UCSD-AML1 (cell line): ENCODE measurements around the gene HRC.
"Not testable (repeated sequence)": the region's sequence is repeated elsewhere in the genome, so short reads cannot be mapped to it uniquely, and the experiment has no call there.

Experiments used
- DNase-seq: peaks from one replicate; lab custom pipeline; 2025; ENCODE audit not compliant: unreplicated experiment; lab: John Stamatoyannopoulos, UW

The HRC gene

DNA sequence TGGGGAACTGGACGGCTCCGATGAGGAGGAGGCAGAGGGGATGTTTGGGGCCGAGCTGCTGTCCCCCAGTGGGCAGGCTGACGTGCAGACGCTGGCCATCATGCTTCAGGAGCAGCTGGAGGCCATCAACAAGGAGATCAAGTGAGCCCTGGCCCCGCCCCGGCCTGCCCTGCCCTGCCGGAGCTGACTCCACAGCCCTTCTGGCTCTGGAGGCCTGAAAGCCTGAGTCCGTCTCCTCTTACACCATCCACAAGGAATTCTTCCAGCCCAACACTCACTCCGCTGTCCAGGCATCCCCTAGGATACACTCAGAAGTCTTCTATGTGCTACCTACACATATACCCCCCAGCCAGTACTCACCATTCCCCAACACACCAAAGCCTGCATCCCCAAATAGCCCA is 18.4 kb downstream of the HRC start:
- DNase-seq = no peak

DNA sequence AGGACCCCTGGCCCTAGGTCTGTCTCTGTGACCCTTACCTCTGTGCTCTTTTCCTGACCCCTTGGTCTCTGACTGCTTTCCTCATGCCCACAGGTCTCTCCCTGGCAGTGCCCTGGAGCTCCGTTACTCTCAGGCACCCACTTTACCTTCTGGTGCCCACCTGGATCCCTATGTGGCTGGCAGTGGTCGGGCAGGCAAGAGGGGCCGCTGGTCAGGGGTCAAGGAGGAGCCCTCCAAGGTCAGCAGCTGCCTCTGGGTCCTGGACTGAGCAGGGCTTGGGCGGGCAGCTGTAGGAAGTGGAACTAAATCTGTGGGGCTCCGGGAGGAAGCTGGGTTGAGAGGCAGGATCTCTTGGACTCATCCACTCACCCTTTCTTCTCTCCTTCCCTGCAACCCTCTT is 19.5 kb downstream of the HRC start:
- no peak for DNase-seq

DNA sequence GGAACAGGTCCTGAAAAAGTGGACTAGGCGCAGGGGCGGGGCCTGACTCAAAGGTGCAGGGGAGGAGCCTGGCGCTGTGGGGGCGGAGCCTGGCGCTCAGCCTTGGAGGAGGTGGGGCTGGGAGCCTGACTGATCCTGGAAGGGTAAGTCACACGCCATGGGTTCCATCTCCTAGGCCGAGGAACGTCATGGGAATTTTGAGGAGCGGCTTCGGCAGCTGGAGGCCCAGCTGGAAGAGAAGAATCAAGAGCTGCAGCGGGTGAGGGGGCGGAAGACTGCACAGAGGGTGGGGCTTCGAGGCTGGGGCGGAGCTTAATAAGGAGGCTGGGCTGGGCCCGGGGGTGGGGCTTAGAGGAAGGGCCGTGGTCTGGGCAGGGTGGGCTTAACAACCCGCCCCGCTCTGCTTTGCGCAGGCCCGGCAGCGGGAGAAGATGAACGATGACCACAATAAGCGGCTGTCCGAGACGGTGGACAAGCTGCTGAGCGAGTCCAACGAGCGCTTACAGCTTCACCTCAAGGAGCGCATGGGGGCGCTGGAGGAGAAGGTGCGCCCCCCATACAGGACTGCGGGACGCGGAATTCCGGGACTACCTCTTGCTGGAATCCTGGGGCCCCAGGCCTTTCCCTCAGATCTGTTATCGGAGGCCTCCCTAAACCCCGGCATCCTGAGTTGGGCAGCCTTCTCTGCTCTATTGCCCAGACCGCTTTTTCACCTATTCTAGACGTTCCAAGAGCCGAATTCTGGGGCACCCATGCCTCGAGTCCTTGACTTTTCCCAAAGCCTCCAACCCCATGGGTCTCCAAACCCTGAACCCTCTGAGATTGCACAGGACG is 21.4 kb downstream of the HRC start:
- DNase-seq = no peak

DNA sequence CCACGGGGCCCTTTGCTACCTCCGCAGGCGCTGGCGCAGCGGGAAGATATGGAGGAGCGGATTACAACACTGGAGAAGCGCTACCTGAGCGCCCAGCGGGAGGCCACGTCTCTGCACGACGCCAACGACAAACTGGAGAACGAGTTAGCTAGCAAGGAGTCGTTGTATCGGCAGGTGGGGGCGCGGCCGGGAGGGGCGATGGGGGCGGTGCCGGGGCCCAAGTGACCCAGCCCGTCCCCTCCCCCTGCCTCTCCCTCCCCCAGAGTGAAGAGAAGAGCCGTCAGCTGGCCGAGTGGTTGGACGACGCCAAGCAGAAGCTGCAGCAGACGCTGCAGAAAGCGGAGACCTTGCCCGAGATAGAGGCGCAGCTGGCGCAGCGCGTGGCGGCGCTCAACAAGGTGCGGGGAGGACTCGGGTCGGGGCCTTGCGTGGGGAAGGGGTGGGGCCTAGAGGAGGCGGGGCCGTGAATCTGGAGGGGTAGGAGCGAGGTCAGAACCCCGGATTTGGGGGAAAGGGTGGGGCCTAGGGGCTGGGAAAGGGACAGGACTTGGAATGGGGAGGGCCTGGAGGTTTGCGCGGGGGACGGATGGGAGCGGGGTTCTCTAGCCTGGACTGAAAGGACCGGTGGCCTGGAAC is 22.1 kb downstream of the HRC start:
- no peak for DNase-seq

DNA sequence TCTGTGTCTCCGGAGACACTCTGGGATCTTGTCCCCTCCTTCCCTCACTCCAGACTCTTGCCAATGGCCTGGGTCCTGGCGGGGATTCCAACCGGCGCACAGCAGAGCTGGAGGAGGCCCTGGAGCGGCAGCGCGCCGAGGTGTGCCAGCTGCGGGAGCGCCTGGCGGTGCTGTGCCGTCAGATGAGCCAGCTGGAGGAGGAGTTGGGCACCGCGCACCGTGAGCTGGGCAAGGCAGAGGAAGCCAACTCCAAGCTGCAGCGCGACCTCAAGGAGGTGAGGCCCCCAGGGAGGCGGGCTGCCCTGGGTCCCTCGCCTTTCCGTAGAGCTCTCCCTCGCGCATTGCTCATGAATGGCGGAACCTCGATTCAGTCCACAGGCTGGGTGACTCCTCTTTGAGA is 24.9 kb downstream of the HRC start:
- DNase-seq = no peak

DNA sequence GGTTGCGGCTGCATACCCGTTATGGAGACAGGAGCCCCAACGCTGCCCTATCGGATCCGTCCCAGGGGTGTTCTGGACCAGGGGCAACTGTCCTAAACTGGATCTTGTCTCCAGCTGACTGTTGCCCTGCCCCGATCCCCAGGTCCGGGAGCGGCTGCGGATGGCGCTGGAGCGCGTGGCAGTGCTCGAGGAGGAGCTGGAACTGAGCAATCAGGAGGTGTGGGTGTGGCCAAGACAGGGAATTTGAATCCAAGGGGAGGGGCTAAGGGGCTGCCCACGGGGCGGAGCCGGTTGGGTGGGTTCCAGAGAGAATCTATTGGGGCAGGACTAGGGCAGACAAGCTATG is 26.0 kb downstream of the HRC start:
- DNase-seq = no peak

DNA sequence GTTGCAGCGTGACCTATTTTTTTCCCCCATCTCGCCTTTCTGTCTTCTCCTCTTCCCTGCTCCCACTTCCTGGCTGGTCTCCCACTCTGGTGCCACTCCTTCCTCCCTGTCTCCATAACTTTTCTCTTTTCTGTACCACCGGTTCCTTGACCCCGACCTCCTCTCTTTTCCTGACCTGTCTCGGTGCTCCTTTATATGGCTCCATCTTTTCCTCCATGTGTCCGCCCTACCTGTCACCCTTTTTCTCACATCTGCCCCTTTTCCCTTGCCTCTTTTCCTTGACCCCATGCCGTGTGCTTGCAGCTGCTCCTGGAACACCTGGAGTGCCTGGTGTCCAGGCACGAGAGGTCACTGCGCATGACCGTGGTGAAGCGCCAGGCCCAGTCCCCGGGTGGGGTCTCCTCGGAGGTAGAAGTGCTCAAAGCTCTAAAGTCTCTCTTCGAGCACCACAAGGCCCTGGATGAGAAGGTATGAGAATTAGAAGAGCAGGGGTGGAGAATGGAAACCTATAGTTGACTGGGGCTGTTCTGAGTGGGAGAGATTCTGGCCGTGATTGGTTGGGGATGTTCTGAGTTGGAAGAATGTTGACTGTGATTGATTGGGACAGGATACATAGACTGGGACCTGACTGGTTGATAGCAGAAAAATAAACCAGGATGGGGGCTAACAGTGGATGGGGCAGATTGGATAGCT is 26.5 kb downstream of the HRC start:
- no peak for DNase-seq

DNA sequence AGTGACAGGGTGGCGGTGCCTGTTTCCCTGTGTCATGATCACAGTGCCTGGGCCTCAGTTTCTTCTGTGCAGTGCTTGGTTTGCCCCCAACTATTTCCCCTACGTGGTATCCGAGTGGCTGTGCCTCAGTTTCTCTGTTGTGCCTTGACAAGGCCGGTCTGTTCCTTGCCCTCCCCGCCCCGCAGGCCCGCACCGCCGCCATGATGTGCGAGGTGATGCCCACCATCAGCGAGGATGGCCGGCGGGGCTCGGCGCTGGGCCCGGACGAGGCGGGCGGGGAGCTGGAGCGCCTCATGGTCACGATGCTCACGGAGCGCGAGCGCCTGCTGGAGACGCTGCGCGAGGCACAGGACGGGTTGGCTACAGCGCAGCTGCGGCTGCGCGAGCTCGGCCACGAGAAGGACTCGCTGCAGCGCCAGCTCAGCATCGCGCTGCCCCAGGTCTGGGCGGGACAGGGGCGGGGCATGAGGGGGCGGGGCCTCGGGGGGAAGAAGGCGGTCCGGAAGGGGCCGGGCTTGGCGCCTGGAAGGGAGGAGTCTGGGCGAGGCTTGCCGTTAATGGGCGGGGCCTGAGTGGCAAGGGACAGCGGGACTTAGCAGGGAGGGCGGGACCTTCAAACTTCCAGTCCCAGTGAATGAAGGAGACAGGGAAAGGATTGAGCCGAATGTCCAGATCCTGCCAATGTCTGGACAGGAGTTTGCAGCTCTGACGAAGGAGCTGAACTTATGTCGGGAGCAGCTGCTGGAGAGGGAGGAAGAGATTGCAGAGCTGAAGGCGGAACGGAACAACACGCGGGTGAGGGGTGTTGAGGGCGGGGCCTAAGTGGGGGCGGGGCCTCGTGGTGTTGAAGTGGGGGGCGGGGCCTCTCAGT is 27.3 kb downstream of the HRC start:
- DNase-seq = peak; percentile 97

DNA sequence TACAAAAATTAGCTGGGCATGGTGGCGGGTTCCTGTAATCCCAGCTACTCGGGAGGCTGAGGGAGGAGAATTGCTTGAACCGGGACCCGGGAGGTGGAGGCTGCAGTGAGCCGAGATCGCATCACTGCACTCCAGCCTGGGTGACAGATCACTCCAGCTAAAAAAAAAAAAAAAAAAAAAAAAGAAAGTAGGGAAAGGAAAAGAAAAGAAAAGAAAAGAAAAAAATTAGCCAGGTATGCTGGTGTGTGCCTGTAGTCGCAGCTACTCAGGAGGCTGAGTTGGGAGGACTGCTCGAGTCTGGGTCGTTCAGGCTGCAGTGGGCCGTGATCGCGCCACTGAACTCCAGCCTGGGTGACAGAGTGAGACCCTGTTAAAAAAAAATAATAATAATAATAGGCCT is 28.0 kb downstream of the HRC start:
- DNase-seq = not testable (repeated sequence)

DNA sequence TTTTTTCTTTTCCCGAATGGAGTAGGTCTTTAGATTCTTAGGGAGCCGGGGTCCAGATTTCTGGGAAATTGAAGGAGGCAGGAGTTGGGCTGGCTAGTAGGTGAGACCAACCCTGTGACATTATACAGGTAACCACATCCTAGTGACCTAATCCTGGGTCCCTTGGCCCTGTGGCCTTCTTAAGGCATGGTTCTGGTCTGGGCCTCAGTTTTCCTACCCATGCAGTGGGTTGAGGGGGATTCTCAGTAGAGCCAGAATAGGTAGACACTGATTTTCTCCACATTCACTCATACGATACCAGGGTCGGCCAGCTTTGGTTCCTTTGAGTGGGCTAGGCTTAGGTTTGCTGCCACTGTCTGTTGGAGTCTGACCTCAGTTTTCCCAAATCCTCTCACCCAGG is 28.6 kb downstream of the HRC start:
- DNase-seq = no peak

DNA sequence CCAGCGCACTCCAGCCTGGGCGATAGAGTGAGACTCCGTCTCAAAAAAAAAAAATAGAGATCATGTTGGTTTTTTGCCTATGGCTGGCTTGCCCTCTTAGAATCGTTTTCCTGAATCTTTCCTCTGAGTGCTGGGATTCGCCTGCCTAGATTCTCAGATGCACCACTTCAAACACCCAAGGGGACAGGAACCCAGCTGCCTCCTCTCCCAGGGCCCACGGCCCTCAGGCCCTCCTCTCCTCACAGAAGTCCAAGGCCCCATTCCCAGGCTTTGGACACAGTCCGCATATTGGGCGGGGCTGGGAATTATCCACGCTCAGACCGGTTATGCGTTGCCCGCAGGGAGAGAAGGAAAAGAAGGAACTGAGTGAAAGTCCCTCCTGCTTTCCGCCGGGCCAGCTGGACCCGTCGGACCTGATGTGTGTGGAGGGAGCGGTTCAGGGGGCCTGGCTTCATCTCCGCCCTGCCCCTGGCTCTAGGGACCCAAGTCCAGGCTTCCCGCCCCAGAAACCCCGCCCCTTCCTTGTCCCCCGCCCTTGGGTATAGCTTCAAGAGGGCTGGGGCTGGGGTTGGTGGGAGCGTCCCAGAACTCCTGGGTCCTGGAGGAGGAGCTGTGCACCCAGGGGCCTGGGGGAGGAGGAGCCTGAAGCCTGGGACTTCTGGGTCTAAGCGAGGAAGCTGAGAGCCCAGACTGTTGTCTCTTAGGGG is 30.0 kb downstream of the HRC start:
- DNase-seq = no peak

DNA sequence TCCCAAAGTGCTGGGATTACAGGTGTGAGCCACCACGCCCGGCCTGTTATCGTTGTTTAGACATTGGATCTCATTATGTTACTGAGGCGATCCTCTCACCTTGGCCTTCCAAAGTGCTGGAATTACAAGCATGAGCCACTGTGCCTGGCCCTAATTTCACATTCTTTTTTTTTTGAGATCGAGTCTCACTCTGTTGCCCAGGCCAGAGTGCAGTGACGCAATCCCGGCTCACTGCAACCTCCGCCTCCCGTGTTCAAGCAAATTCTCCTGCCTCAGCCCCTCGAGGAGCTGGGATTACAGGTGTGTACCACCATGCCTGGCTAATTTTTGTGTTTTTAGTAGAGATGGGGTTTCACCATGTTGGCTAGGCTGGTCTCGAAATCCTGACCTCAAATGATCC is 31.9 kb downstream of the HRC start:
- not testable (repeated sequence) for DNase-seq

DNA sequence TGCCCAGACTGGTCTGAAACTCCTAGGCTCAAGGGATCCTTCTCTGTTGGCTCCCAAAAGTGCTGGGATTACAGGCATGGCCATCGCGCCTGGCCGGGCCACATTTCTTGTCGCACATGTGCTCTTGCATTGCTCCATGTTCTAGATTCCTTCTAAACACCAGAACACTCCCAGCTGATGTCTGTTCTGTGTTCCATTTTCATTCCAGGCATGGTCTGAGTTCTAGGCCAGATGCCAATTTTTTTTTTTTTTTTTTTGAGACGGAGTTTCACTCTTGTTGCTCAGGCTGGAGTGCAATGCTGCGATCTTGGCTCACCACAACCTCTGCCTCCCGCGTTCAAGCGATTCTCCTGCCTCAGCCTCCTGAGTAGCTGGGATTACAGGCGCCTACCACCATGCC is 33.4 kb downstream of the HRC start:
- DNase-seq = not testable (repeated sequence)

DNA sequence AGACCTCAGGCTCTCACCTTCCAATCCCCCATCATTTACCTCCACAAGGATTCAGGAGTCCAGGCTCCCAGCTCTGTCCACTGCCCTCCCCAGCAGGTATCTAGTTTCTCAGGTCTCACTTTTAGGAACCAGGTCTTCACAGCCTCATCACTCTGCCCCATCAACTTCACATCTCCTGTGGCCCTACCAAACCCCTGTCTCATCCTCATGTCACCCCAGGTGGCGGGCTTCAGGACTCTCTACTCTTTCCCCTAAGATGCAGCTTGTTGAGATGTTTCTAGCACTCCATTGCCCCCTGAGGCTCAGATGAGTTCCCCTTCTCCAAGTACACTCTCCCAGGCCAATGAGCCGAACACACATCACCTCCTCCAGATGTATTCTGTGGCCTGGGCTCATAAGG is 34.3 kb downstream of the HRC start:
- no peak for DNase-seq

DNA sequence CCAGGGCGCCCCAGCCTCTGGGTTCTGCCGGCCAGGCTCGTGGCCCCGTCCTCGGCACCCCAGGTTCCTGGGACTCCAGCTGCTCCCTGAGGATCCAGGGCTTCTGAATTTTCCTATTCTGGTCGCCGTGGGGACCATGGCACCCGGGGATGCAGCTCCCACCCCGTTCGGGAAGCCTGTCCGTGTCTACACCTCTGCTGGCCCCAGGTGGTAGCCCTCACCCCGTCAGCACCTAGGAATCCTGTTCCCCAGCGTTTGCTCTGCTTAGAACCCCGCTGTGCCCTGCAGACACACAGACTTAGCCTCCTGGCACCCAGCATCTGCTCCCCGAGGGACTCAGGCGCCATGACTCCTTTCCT is 34.9 kb downstream of the HRC start:
- DNase-seq = no peak

DNA sequence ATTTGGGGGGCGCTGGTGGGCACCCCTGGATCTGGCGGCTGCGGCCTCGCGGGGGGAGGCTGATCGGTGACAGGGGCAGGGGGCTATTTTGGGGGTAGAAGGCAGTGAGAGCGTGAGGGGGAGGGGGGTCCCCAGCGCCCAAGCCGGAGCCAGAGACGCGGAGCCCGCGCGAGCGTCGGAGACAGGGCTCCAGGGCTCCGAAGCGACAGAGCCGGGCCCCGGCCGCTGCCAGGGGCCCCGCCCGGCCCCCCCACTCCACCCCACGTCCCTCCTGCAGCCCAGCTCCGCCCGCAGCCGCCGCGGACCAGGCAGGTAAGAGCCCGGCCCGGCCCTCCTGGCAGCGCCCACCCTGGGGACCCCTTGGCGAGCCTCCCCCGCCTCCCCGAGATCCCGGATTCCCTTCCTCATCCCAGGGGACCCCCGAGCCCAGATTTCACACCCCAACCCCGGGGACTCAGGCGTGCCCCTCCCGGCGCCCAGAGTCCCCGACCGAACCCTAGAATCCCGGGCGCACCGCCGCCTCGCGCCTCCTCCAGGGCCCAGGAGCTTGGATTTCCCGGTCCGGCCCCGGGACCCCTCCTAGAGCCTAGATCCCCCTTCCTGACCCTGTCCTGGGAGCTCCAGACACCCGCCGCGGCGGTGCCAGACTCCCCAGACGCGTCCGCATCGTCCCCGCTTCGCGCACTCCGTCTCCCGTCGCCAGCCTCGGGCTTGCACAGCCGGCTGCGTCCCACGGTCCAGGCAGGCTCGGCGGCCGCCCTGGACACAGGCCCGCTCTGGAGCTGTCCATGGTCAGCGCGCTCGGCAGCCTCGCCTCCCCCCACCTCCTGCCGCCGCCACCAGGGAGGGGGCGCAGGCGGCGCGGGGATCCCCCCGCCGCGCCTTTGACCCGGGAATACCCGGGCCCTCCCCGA is 35.5 kb downstream of the HRC start, which contains the start of gene PPFIA3:
Gene PPFIA3, plus strand, starts transcription at position 134 of the 914 bp plus-strand sequence. CDS start 8,330 bp downstream, outside the sequence.
- no peak for DNase-seq

DNA sequence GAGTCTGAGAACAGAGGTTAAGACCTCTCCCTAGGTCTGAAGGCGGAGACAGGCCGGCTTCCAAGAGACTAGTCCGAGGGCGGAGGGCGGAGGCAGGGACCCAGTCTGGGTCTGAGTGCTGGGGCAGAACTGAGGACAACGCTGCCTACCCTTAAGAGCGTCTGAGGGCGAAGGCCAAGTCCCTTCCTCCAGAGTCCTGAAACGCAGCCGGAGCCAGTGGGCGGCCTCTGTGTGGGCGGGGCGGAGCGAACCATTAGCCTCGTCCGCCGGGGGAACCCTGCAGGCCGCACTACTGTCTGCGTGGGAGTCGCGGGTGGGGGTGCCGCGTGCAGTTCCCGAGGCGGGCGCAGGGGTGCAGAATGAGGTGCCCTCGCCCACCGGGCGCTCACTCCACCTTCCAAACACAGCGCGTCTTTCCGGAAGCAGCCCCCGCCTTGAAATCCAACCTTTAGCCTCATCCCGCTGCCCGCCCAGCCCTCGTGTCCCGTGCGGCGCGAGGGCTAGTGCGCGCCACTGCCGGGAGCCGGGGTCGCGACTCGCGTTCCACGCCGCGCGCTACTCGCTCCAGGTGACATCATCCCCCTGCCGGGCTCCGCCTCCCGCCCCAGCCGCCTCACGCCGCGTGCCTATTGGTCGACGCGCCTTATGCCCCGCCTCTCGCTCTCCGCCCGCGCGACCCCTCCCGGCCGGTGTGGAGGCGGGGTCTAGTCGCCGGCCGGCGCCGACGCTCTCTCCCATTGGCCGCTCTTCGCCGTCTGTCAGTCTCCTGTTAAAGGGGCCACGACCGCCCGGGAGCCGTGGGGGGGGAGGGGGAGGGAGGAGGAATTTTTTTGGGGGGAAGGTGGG is 36.4 kb downstream of the HRC start, which contains the start of gene C19orf73:
Gene C19orf73, minus strand, starts transcription at position 579 of the 846 bp plus-strand sequence. Its CDS starts 121 bp downstream, at position 458.
- peak; percentile 97 for DNase-seq
